ENCODE results near the gene ALKBH2. TPM values are rescaled to one million over a fixed set of nuclear protein-coding genes. Genes with fewer than 3 reads are reported as not detected.
"Not testable (repeated sequence)": the region's sequence is repeated elsewhere in the genome, so short reads cannot be mapped to it uniquely, and the experiment has no call there.

Gene ALKBH2
- total RNA-seq, 6 experiments from 2014 or later = 12.3 to 17.1 (median 13.3) TPM

- H3K27ac Mint-ChIP-seq = no peak overlapping the region
- no peak overlapping the region for H3K4me3 Mint-ChIP-seq
- DNase-seq = no peak
- peaks cover 2% of the 10 kb centered on the region; the same call in 1 of the 2 replicates for H3K27me3 Mint-ChIP-seq (ENCODE audit: insufficient read depth)
- H3K9me3 Mint-ChIP-seq = no peaks in the 10 kb centered on the region
- no peak for TF ChIP-seq CTCF (IDR thresholded peaks at IDR 0.05)
- H3K36me3 Mint-ChIP-seq (ENCODE audit: low read depth) = no peaks in the 10 kb centered on the region
- peaks cover 19% of the 10 kb centered on the region for H3K4me1 Mint-ChIP-seq (ENCODE audit: low read depth)
Measured at GRCh38 chr12:109054520-109054919, 38.8 kb downstream of the ALKBH2 start.

GRCh38 chr12:109054124-109054513, 39.2 kb downstream of the ALKBH2 start:
- H3K9me3 Mint-ChIP-seq; DNase-seq; H3K27me3 Mint-ChIP-seq (ENCODE audit: insufficient read depth); H3K36me3 Mint-ChIP-seq (ENCODE audit: low read depth): not testable (repeated sequence)
- Mint-ChIP-seq H3K4me1 (ENCODE audit: low read depth) (peaks cover 19% of the 10 kb centered on the region), H3K27ac (peak overlapping the region; percentile 73; the same call in 1 of the 2 replicates), H3K4me3 (peak overlapping the region; percentile 99)

- peaks cover 2% of the 10 kb centered on the region; the same call in 1 of the 2 replicates for H3K27me3 Mint-ChIP-seq (ENCODE audit: insufficient read depth)
- peak overlapping the region; percentile 99 for H3K4me3 Mint-ChIP-seq
- peaks cover 19% of the 10 kb centered on the region for H3K4me1 Mint-ChIP-seq (ENCODE audit: low read depth)
- peak overlapping the region; percentile 73 for H3K27ac Mint-ChIP-seq
- no peak for DNase-seq
- no peak for TF ChIP-seq CTCF (IDR thresholded peaks at IDR 0.05)
- no peaks in the 10 kb centered on the region for H3K36me3 Mint-ChIP-seq (ENCODE audit: low read depth)
- H3K9me3 Mint-ChIP-seq = no peaks in the 10 kb centered on the region
Measured at GRCh38 chr12:109053382-109054123, 39.7 kb downstream of the ALKBH2 start.

- Mint-ChIP-seq H3K4me3 (peak within 1 kb of the TSS; percentile 99), H3K4me1 (ENCODE audit: low read depth) (peaks cover 19% of the 10 kb centered on the region), H3K36me3 (ENCODE audit: low read depth) (no peaks in the 10 kb centered on the region), H3K27ac (peak within 1 kb of the TSS; percentile 86), H3K27me3 (ENCODE audit: insufficient read depth) (peaks cover 2% of the 10 kb centered on the region; the same call in 1 of the 2 replicates), H3K9me3 (no peaks in the 10 kb centered on the region)
- DNase-seq = peak; percentile 74
- peak; percentile 16; the same call in 1 of the 2 replicates for TF ChIP-seq CTCF (IDR thresholded peaks at IDR 0.05)
Measured at GRCh38 chr12:109052414-109053323, 40.6 kb downstream of the ALKBH2 start, which contains the start of gene USP30. USP30 (plus strand) TSS chr12:109052576; CDS start chr12:109052679, 103 bp downstream.

GRCh38 chr12:109052097-109052413, 41.2 kb downstream of the ALKBH2 start:
- peaks cover 2% of the 10 kb centered on the region; the same call in 1 of the 2 replicates for H3K27me3 Mint-ChIP-seq (ENCODE audit: insufficient read depth)

GRCh38 chr12:109049794-109050193, 43.5 kb downstream of the ALKBH2 start:
- not testable (repeated sequence) for H3K27me3 Mint-ChIP-seq (ENCODE audit: insufficient read depth); H3K27ac Mint-ChIP-seq; DNase-seq; H3K9me3 Mint-ChIP-seq; H3K4me3 Mint-ChIP-seq; H3K36me3 Mint-ChIP-seq (ENCODE audit: low read depth)
- peaks cover 25% of the 10 kb centered on the region for H3K4me1 Mint-ChIP-seq (ENCODE audit: low read depth)

More at GRCh38 chr12:109052097-109052413, 41.2 kb downstream of the ALKBH2 start:
- Mint-ChIP-seq H3K36me3 (ENCODE audit: low read depth) (no peaks in the 10 kb centered on the region), H3K9me3 (no peaks in the 10 kb centered on the region), H3K4me3 (peak overlapping the region; percentile 99), H3K4me1 (ENCODE audit: low read depth) (peaks cover 23% of the 10 kb centered on the region), H3K27ac (peak overlapping the region; percentile 86)
- DNase-seq = no peak
- TF ChIP-seq CTCF (IDR thresholded peaks at IDR 0.05) = no peak

GRCh38 chr12:109048706-109049105, 44.6 kb downstream of the ALKBH2 start:
- H3K27me3 Mint-ChIP-seq (ENCODE audit: insufficient read depth); H3K4me3 Mint-ChIP-seq; H3K36me3 Mint-ChIP-seq (ENCODE audit: low read depth); H3K9me3 Mint-ChIP-seq; H3K27ac Mint-ChIP-seq; DNase-seq: not testable (repeated sequence)
- H3K4me1 Mint-ChIP-seq (ENCODE audit: low read depth) = peaks cover 20% of the 10 kb centered on the region

Measured in HFFc6 (cell line).